ENCODE measurements around the gene SPTLC3.

Gene SPTLC3

GRCh38 chr20:13081877-13082276 is 73.1 kb downstream of the SPTLC3 start:
- H3K4me1 Mint-ChIP-seq (ENCODE audit: low read depth) = no peaks in the 10 kb centered on the region
- H3K27ac Mint-ChIP-seq = no peak overlapping the region
- no peaks in the 10 kb centered on the region for H3K9me3 Mint-ChIP-seq
- no peaks in the 10 kb centered on the region for H3K36me3 Mint-ChIP-seq (ENCODE audit: low read depth)
- no peak overlapping the region for H3K4me3 Mint-ChIP-seq
- H3K27me3 Mint-ChIP-seq (ENCODE audit: low read depth) = no peaks in the 10 kb centered on the region

GRCh38 chr20:13082378-13082777 is 73.6 kb downstream of the SPTLC3 start:
- Mint-ChIP-seq H3K27me3 (ENCODE audit: low read depth) (no peaks in the 10 kb centered on the region), H3K4me1 (ENCODE audit: low read depth) (no peaks in the 10 kb centered on the region), H3K36me3 (ENCODE audit: low read depth) (no peaks in the 10 kb centered on the region), H3K4me3 (no peak overlapping the region), H3K9me3 (no peaks in the 10 kb centered on the region), H3K27ac (no peak overlapping the region)

- Mint-ChIP-seq H3K36me3 (ENCODE audit: low read depth) (no peaks in the 10 kb centered on the region), H3K27me3 (ENCODE audit: low read depth) (no peaks in the 10 kb centered on the region), H3K4me1 (ENCODE audit: low read depth) (no peaks in the 10 kb centered on the region), H3K27ac (no peak overlapping the region), H3K9me3 (no peaks in the 10 kb centered on the region), H3K4me3 (no peak overlapping the region)
Measured at GRCh38 chr20:13085275-13085674, 76.5 kb downstream of the SPTLC3 start.

- no peaks in the 10 kb centered on the region for H3K9me3 Mint-ChIP-seq
- no peak overlapping the region for H3K27ac Mint-ChIP-seq
- H3K36me3 Mint-ChIP-seq (ENCODE audit: low read depth) = no peaks in the 10 kb centered on the region
- no peak overlapping the region for H3K4me3 Mint-ChIP-seq
- H3K4me1 Mint-ChIP-seq (ENCODE audit: low read depth) = no peaks in the 10 kb centered on the region
- H3K27me3 Mint-ChIP-seq (ENCODE audit: low read depth) = no peaks in the 10 kb centered on the region
Measured at GRCh38 chr20:13089950-13090469, 81.2 kb downstream of the SPTLC3 start.

GRCh38 chr20:13092111-13092510 is 83.3 kb downstream of the SPTLC3 start:
- Mint-ChIP-seq H3K27me3 (ENCODE audit: low read depth) (no peaks in the 10 kb centered on the region), H3K9me3 (no peaks in the 10 kb centered on the region), H3K27ac (no peak overlapping the region), H3K4me1 (ENCODE audit: low read depth) (no peaks in the 10 kb centered on the region), H3K4me3 (no peak overlapping the region), H3K36me3 (ENCODE audit: low read depth) (no peaks in the 10 kb centered on the region)

- H3K4me1 Mint-ChIP-seq (ENCODE audit: low read depth) = no peaks in the 10 kb centered on the region
- H3K4me3 Mint-ChIP-seq = no peak overlapping the region
- no peaks in the 10 kb centered on the region for H3K36me3 Mint-ChIP-seq (ENCODE audit: low read depth)
- H3K9me3 Mint-ChIP-seq = no peaks in the 10 kb centered on the region
- no peaks in the 10 kb centered on the region for H3K27me3 Mint-ChIP-seq (ENCODE audit: low read depth)
- H3K27ac Mint-ChIP-seq = no peak overlapping the region
Measured at GRCh38 chr20:13094976-13095375, 86.2 kb downstream of the SPTLC3 start.

- Mint-ChIP-seq H3K4me1 (ENCODE audit: low read depth) (no peaks in the 10 kb centered on the region), H3K9me3 (no peaks in the 10 kb centered on the region), H3K27ac (no peak overlapping the region), H3K4me3 (no peak overlapping the region), H3K27me3 (ENCODE audit: low read depth) (no peaks in the 10 kb centered on the region), H3K36me3 (ENCODE audit: low read depth) (no peaks in the 10 kb centered on the region)
Measured at GRCh38 chr20:13098720-13099355, 90.1 kb downstream of the SPTLC3 start.

- Mint-ChIP-seq H3K4me3 (no peak overlapping the region), H3K36me3 (ENCODE audit: low read depth) (no peaks in the 10 kb centered on the region), H3K27me3 (ENCODE audit: low read depth) (no peaks in the 10 kb centered on the region), H3K4me1 (ENCODE audit: low read depth) (no peaks in the 10 kb centered on the region), H3K9me3 (no peaks in the 10 kb centered on the region), H3K27ac (no peak overlapping the region)
Measured at GRCh38 chr20:13099676-13100075, 90.9 kb downstream of the SPTLC3 start.

- H3K4me1 Mint-ChIP-seq (ENCODE audit: low read depth) = no peaks in the 10 kb centered on the region
- H3K4me3 Mint-ChIP-seq = no peak overlapping the region
- H3K27me3 Mint-ChIP-seq (ENCODE audit: low read depth) = no peaks in the 10 kb centered on the region
- H3K9me3 Mint-ChIP-seq = no peaks in the 10 kb centered on the region
- H3K27ac Mint-ChIP-seq = no peak overlapping the region
- no peaks in the 10 kb centered on the region for H3K36me3 Mint-ChIP-seq (ENCODE audit: low read depth)
Measured at GRCh38 chr20:13101276-13101675, 92.5 kb downstream of the SPTLC3 start.

GRCh38 chr20:13101706-13102105 is 92.9 kb downstream of the SPTLC3 start:
- Mint-ChIP-seq H3K27me3 (ENCODE audit: low read depth) (no peaks in the 10 kb centered on the region), H3K27ac (no peak overlapping the region)

GRCh38 chr20:13102237-13102636 is 93.5 kb downstream of the SPTLC3 start:
- H3K36me3 Mint-ChIP-seq (ENCODE audit: low read depth) = no peaks in the 10 kb centered on the region
- no peak overlapping the region for H3K27ac Mint-ChIP-seq
- H3K4me1 Mint-ChIP-seq (ENCODE audit: low read depth) = no peaks in the 10 kb centered on the region
- no peaks in the 10 kb centered on the region for H3K27me3 Mint-ChIP-seq (ENCODE audit: low read depth)
- H3K9me3 Mint-ChIP-seq = no peaks in the 10 kb centered on the region
- no peak overlapping the region for H3K4me3 Mint-ChIP-seq

More at GRCh38 chr20:13101706-13102105, 92.9 kb downstream of the SPTLC3 start:
- no peak overlapping the region for H3K4me3 Mint-ChIP-seq
- no peaks in the 10 kb centered on the region for H3K9me3 Mint-ChIP-seq
- H3K36me3 Mint-ChIP-seq (ENCODE audit: low read depth) = no peaks in the 10 kb centered on the region
- no peaks in the 10 kb centered on the region for H3K4me1 Mint-ChIP-seq (ENCODE audit: low read depth)

GRCh38 chr20:13102694-13103093 is 93.9 kb downstream of the SPTLC3 start:
- no peaks in the 10 kb centered on the region for H3K9me3 Mint-ChIP-seq
- no peaks in the 10 kb centered on the region for H3K4me1 Mint-ChIP-seq (ENCODE audit: low read depth)
- H3K4me3 Mint-ChIP-seq = no peak overlapping the region
- H3K27ac Mint-ChIP-seq = no peak overlapping the region
- H3K36me3 Mint-ChIP-seq (ENCODE audit: low read depth) = no peaks in the 10 kb centered on the region
- H3K27me3 Mint-ChIP-seq (ENCODE audit: low read depth) = no peaks in the 10 kb centered on the region

- H3K4me3 Mint-ChIP-seq = no peak overlapping the region
- no peak overlapping the region for H3K27ac Mint-ChIP-seq
Measured at GRCh38 chr20:13105039-13105438, 96.3 kb downstream of the SPTLC3 start.

GRCh38 chr20:13105864-13106457 is 97.2 kb downstream of the SPTLC3 start:
- no peaks in the 10 kb centered on the region for H3K27me3 Mint-ChIP-seq (ENCODE audit: low read depth)
- no peak overlapping the region for H3K4me3 Mint-ChIP-seq
- H3K9me3 Mint-ChIP-seq = no peaks in the 10 kb centered on the region
- H3K36me3 Mint-ChIP-seq (ENCODE audit: low read depth) = no peaks in the 10 kb centered on the region
- H3K27ac Mint-ChIP-seq = no peak overlapping the region
- no peaks in the 10 kb centered on the region for H3K4me1 Mint-ChIP-seq (ENCODE audit: low read depth)

More at GRCh38 chr20:13105039-13105438, 96.3 kb downstream of the SPTLC3 start:
- no peaks in the 10 kb centered on the region for H3K27me3 Mint-ChIP-seq (ENCODE audit: low read depth)
- H3K4me1 Mint-ChIP-seq (ENCODE audit: low read depth) = no peaks in the 10 kb centered on the region
- H3K36me3 Mint-ChIP-seq (ENCODE audit: low read depth) = no peaks in the 10 kb centered on the region
- no peaks in the 10 kb centered on the region for H3K9me3 Mint-ChIP-seq

GRCh38 chr20:13109658-13110057 is 100.9 kb downstream of the SPTLC3 start:
- H3K9me3 Mint-ChIP-seq = no peaks in the 10 kb centered on the region
- no peaks in the 10 kb centered on the region for H3K36me3 Mint-ChIP-seq (ENCODE audit: low read depth)
- no peaks in the 10 kb centered on the region for H3K4me1 Mint-ChIP-seq (ENCODE audit: low read depth)
- no peaks in the 10 kb centered on the region for H3K27me3 Mint-ChIP-seq (ENCODE audit: low read depth)
- no peak overlapping the region for H3K27ac Mint-ChIP-seq
- no peak overlapping the region for H3K4me3 Mint-ChIP-seq

All from T-helper 1 cell treated with Interleukin-12 subunit alpha and Interleukin-12 subunit beta and Interleukin-4 antibody, amounts not matched to agents 30 μg/mL and 1 μg/mL, for 36 hours (primary cell).